ENCODE results near the gene CLEC1A.

DNA sequence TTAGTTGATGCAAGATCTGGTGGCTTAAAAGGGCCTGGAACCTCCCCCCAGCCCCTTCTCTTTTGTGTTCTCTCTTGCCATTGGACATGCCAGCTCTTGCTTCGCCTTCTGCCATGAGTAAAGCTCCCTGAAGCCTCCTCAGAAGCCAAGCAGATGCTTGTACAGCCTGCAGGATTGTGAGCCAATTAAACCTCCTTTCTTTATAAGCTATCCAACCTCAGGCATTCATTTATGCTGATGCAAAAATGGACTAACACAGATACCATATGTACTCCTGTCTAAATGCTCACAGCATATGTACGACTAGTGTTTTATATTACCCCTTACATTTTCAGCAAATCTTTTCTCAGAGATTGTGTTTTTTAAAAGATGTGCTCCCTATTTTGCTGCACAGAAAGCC, 26.7 kb downstream of the CLEC1A start:
- TF ChIP-seq, protein P1, sequence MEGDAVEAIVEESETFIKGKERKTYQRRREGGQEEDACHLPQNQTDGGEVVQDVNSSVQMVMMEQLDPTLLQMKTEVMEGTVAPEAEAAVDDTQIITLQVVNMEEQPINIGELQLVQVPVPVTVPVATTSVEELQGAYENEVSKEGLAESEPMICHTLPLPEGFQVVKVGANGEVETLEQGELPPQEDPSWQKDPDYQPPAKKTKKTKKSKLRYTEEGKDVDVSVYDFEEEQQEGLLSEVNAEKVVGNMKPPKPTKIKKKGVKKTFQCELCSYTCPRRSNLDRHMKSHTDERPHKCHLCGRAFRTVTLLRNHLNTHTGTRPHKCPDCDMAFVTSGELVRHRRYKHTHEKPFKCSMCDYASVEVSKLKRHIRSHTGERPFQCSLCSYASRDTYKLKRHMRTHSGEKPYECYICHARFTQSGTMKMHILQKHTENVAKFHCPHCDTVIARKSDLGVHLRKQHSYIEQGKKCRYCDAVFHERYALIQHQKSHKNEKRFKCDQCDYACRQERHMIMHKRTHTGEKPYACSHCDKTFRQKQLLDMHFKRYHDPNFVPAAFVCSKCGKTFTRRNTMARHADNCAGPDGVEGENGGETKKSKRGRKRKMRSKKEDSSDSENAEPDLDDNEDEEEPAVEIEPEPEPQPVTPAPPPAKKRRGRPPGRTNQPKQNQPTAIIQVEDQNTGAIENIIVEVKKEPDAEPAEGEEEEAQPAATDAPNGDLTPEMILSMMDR (IDR thresholded peaks at IDR 0.05): no peak
- TF ChIP-seq, protein P2, sequence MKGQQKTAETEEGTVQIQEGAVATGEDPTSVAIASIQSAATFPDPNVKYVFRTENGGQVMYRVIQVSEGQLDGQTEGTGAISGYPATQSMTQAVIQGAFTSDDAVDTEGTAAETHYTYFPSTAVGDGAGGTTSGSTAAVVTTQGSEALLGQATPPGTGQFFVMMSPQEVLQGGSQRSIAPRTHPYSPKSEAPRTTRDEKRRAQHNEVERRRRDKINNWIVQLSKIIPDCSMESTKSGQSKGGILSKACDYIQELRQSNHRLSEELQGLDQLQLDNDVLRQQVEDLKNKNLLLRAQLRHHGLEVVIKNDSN (IDR thresholded peaks at IDR 0.05; ENCODE audit: borderline replicate concordance, low read depth): no peak
- TF ChIP-seq, protein P3, sequence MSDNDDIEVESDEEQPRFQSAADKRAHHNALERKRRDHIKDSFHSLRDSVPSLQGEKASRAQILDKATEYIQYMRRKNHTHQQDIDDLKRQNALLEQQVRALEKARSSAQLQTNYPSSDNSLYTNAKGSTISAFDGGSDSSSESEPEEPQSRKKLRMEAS (IDR thresholded peaks at IDR 0.05; ENCODE audit: low read depth): no peak
- no peak for TF ChIP-seq FOXJ3 (CRISPR knock-in tag; IDR thresholded peaks at IDR 0.05)
- no peak for TF ChIP-seq RAD21 (IDR thresholded peaks at IDR 0.05; ENCODE audit: low read length)
